Measurements from ENCODE around the gene KRTAP5-2.

KRTAP5-2 gene

DNA sequence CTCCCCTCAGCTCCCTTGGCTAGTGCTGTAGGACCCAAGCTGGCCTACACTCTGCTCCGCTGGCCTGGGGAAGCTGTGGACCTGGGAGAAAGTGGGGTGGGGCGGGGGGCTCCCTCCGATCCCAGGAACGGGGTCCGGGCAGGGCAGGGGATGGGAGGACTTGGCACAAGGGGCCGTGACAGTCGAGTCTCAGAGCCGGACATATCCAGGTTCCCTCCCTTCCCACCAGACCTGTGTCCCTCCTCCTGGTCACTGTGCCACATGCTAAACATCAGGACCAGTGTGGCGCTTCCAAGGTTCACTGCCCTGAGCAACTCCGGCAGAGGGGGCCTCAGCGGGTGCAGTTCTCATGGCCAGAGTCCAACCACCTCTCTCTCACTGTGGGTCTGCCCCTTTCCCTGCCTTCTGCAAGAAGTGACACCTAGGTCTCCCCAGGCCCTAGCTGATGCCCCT lies 28.1 kb downstream of the KRTAP5-2 start:
- no peaks in the 10 kb centered on the region for H3K9me3 Mint-ChIP-seq
- TF ChIP-seq, protein P1, sequence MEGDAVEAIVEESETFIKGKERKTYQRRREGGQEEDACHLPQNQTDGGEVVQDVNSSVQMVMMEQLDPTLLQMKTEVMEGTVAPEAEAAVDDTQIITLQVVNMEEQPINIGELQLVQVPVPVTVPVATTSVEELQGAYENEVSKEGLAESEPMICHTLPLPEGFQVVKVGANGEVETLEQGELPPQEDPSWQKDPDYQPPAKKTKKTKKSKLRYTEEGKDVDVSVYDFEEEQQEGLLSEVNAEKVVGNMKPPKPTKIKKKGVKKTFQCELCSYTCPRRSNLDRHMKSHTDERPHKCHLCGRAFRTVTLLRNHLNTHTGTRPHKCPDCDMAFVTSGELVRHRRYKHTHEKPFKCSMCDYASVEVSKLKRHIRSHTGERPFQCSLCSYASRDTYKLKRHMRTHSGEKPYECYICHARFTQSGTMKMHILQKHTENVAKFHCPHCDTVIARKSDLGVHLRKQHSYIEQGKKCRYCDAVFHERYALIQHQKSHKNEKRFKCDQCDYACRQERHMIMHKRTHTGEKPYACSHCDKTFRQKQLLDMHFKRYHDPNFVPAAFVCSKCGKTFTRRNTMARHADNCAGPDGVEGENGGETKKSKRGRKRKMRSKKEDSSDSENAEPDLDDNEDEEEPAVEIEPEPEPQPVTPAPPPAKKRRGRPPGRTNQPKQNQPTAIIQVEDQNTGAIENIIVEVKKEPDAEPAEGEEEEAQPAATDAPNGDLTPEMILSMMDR (IDR thresholded peaks at IDR 0.05; ENCODE audit: unreplicated experiment in 3 of 3), result no peak
- H3K4me1 Mint-ChIP-seq, result no peaks in the 10 kb centered on the region
- peak overlapping the region in 1 of 3 experiments; percentile 61 for H3K27ac Mint-ChIP-seq
- H3K27me3 Mint-ChIP-seq (ENCODE audit: low read depth), result peaks cover 55% of the 10 kb centered on the region
- H3K36me3 Mint-ChIP-seq (ENCODE audit: low read depth), result no peaks in the 10 kb centered on the region
- H3K4me3 Mint-ChIP-seq, result peak overlapping the region; percentile 47 to 70 (median 70)

DNA sequence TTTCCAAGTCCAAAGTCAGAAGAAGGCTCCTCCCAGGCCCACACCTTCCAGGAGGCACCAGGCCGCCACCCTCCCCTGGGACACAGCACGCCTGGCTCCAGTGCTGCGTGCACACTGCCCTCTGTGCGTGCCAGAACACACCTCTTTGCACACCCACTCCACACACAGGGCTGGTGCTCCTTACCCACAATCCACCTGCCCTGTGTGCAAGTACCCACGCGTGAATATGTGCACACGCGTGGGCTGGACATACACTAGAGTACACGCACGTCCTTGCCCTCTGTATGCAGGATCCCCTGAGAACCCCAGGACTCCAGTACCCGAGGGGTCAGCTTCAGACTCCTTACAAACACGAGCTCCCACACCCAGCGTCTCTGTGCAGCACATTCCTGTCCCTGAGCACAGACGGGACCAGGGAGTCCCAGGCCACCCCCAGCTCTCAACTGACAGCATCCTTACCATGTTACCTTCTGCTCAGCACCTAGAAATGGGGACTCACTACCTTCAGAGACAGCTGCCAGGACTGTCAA lies 28.8 kb downstream of the KRTAP5-2 start:
- no peak overlapping the region for H3K27ac Mint-ChIP-seq
- peaks cover 50% of the 10 kb centered on the region for H3K27me3 Mint-ChIP-seq (ENCODE audit: low read depth)
- H3K36me3 Mint-ChIP-seq (ENCODE audit: low read depth), result no peaks in the 10 kb centered on the region
- H3K4me1 Mint-ChIP-seq, result no peaks in the 10 kb centered on the region
- TF ChIP-seq, protein P1 (IDR thresholded peaks at IDR 0.05; ENCODE audit: unreplicated experiment in 3 of 3), result no peak
- no peaks in the 10 kb centered on the region for H3K9me3 Mint-ChIP-seq
- peak overlapping the region in 2 of 3 experiments; percentile 46 to 60 for H3K4me3 Mint-ChIP-seq

- Mint-ChIP-seq H3K9me3 (no peaks in the 10 kb centered on the region), H3K4me1 (no peaks in the 10 kb centered on the region), H3K4me3 (no peak overlapping the region), H3K36me3 (ENCODE audit: low read depth) (no peaks in the 10 kb centered on the region), H3K27ac (no peak overlapping the region), H3K27me3 (ENCODE audit: low read depth) (peaks cover 44% of the 10 kb centered on the region)
- TF ChIP-seq, protein P1 (IDR thresholded peaks at IDR 0.05; ENCODE audit: unreplicated experiment in 3 of 3), result no peak
These were observed 29.6 kb downstream of the KRTAP5-2 start for GRCh38 chr11:1568441-1568911.

- Mint-ChIP-seq H3K4me3 (no peak overlapping the region), H3K4me1 (no peaks in the 10 kb centered on the region), H3K36me3 (ENCODE audit: low read depth) (no peaks in the 10 kb centered on the region), H3K27ac (no peak overlapping the region), H3K9me3 (no peaks in the 10 kb centered on the region), H3K27me3 (ENCODE audit: low read depth) (peaks cover 40% of the 10 kb centered on the region)
- TF ChIP-seq, protein P1 (IDR thresholded peaks at IDR 0.05; ENCODE audit: unreplicated experiment in 3 of 3), result no peak
These were observed 30.4 kb downstream of the KRTAP5-2 start for GRCh38 chr11:1567721-1568100.

- Mint-ChIP-seq H3K9me3 (no peaks in the 10 kb centered on the region), H3K27me3 (ENCODE audit: low read depth) (peaks cover 45% of the 10 kb centered on the region), H3K36me3 (ENCODE audit: low read depth) (no peaks in the 10 kb centered on the region), H3K4me3 (no peak overlapping the region), H3K27ac (no peak overlapping the region), H3K4me1 (no peaks in the 10 kb centered on the region)
- TF ChIP-seq, protein P1 (IDR thresholded peaks at IDR 0.05; ENCODE audit: unreplicated experiment in 3 of 3), result no peak
These were observed 30.9 kb downstream of the KRTAP5-2 start for GRCh38 chr11:1567052-1567720.

Measured in nephron (organoid).